OCI-LY7 (cell line): ENCODE data around the gene UPF3A. TPM values are rescaled to one million over a fixed set of nuclear protein-coding genes. Genes with fewer than 3 reads are reported as not detected.

Experiments used
- BruUV-seq: library from RNA; stranded (reverse); fragments of 400-500 nt; replicated peaks from 2 replicates; lab custom pipeline; 2021; lab: Mats Ljungman, UMichigan
- CTCF ChIA-PET: fragments of 300-600 bp; sonication (Branson Sonifier 250); formaldehyde crosslinking; loops from one replicate; lab custom pipeline; 2022; ENCODE audit warnings: antibody characterized with exemption; ENCODE audit not compliant: unreplicated experiment; lab: Charles Lee
- POLR2A ChIA-PET: fragments of 300-600 bp; sonication (Branson Sonifier 250); formaldehyde crosslinking; loops from one replicate; lab custom pipeline; 2022; ENCODE audit warnings: antibody characterized with exemption; lab: Charles Lee
- DNase-seq: peaks from one replicate; pipeline ENCODE4 v3.0.0-alpha.2; 2015; ENCODE audit warnings: low spot score
- H2AFZ ChIP-seq: fragments of 200-600 bp; sonication (generic), shearing (Covaris generic); 2 replicates; pipeline ENCODE4 v1.6.1; 2014; ENCODE audit warnings: mild to moderate bottlenecking, antibody characterized with exemption, low read length, moderate library complexity
- H3K27ac ChIP-seq: fragments of 200-600 bp; sonication (generic); 2 replicates; pipeline ENCODE4 v1.5.1; 2014; ENCODE audit warnings: mixed run types, low read depth, mild to moderate bottlenecking, moderate library complexity, low read length, inconsistent platforms; ENCODE audit not compliant: poor library complexity, severe bottlenecking
- H3K36me3 ChIP-seq: fragments of 200-600 bp; sonication (generic); 2 replicates; pipeline ENCODE4 v1.6.1; 2014; ENCODE audit warnings: mild to moderate bottlenecking, antibody characterized with exemption, low read length, moderate library complexity, mixed read lengths; ENCODE audit not compliant: insufficient read depth
- H3K4me1 ChIP-seq: fragments of 200-600 bp; sonication (generic); 2 replicates; pipeline ENCODE4 v1.5.1; 2014; ENCODE audit warnings: mild to moderate bottlenecking, low read length; ENCODE audit not compliant: insufficient read depth, poor library complexity, severe bottlenecking
- H3K4me2 ChIP-seq: fragments of 200-600 bp; sonication (generic); 2 replicates; pipeline ENCODE4 v1.6.1; 2014; ENCODE audit warnings: mild to moderate bottlenecking, low read length
- H3K4me3 ChIP-seq: fragments of 200-600 bp; sonication (generic); 2 replicates; pipeline ENCODE4 v1.5.1; 2014; ENCODE audit warnings: mild to moderate bottlenecking, low read depth, low read length; ENCODE audit not compliant: poor library complexity, severe bottlenecking
- H3K79me2 ChIP-seq: fragments of 200-600 bp; sonication (generic); 2 replicates; pipeline ENCODE4 v1.6.1; 2016; ENCODE audit warnings: low read depth, mild to moderate bottlenecking, low read length, moderate library complexity, mixed read lengths; ENCODE audit not compliant: insufficient read depth
- H3K9me2 ChIP-seq: fragments of 200-600 bp; sonication (generic); 2 replicates; pipeline ENCODE4 v1.6.1; 2016; ENCODE audit warnings: mild to moderate bottlenecking, low read length, mixed read lengths; ENCODE audit not compliant: insufficient read depth
- H3K9me3 ChIP-seq: fragments of 200-600 bp; sonication (generic); 2 replicates; pipeline ENCODE4 v1.6.1; 2014; ENCODE audit warnings: mild to moderate bottlenecking, mixed run types, low read length, mixed read lengths
- H4K20me1 ChIP-seq: fragments of 200-600 bp; sonication (generic); 2 replicates; pipeline ENCODE4 v1.6.1; 2014; ENCODE audit warnings: mild to moderate bottlenecking, antibody characterized with exemption, low read length, moderate library complexity, mixed read lengths; ENCODE audit not compliant: insufficient read depth
- EZH2phosphoT487 ChIP-seq: fragments of 200-600 bp; sonication (generic); IDR thresholded peaks from 2 replicates; pipeline ENCODE4 v1.6.1; 2018; ENCODE audit warnings: low read depth, borderline replicate concordance, mild to moderate bottlenecking, mixed run types, antibody characterized with exemption, low read length, moderate library complexity, mixed read lengths
- intact Hi-C: fragments of 100-400 bp; cut with micrococcal nuclease; formaldehyde crosslinking; loops from one replicate; pipeline ENCODE4 v1.10.0; 2022; ENCODE audit not compliant: unreplicated experiment
- total RNA-seq, 2 experiments: library from RNA; depleted of rRNA in 1 of 2; stranded (reverse); fragments of >200 nt in 1 of 2; shearing (Covaris generic) in 1 of 2; gene quantifications; 2 replicates each; pipeline ENCODE4 v1.2.3, GENCODE V29; 2014 to 2022
- TF ChIP-seq, protein P1 (sequence below): fragments of 200-600 bp; sonication (generic); conservative IDR thresholded peaks from 2 replicates; pipeline ENCODE4 v1.5.1; 2014; ENCODE audit warnings: mild to moderate bottlenecking, antibody characterized with exemption, low read length, moderate library complexity, mixed read lengths

UPF3A gene
- total RNA-seq, 2 experiments from 2014 or later, result 27.8 to 55.4 TPM

DNA sequence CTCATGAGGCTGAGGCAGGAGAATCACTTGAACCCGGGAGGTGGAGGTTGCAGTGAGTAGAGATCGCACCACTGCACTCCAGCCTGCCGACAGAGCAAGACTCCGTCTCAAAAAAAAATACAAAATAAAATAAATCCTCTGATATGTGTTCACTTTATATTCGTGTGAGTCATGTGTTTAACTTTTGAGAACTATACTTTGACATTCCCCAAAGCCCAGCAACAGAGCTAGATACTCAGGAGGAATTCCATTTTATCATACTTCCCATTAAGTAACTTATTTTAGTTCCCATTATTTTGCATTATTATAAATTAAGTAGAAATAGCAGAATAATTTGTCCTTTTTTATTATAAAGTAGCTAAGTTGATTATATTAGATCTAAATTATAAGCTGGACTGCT is 29.6 kb downstream of the UPF3A start:
- Histone ChIP-seq H3K4me2 (no peak overlapping the region), H2AFZ (no peak overlapping the region), H3K4me3 (no peak overlapping the region), H3K27ac (peak overlapping the region; percentile 98), H3K9me3 (no peaks in the 10 kb centered on the region), H3K9me2 (no peaks in the 10 kb centered on the region), H3K4me1 (peaks cover 16% of the 10 kb centered on the region), H3K79me2 (peaks cover 17% of the 10 kb centered on the region), H4K20me1 (0 out of 2 replicates have a peak, but pooled peaks cover 5% of the 10 kb centered on the region), H3K36me3 (peaks cover 22% of the 10 kb centered on the region)
- TF ChIP-seq, protein P1, sequence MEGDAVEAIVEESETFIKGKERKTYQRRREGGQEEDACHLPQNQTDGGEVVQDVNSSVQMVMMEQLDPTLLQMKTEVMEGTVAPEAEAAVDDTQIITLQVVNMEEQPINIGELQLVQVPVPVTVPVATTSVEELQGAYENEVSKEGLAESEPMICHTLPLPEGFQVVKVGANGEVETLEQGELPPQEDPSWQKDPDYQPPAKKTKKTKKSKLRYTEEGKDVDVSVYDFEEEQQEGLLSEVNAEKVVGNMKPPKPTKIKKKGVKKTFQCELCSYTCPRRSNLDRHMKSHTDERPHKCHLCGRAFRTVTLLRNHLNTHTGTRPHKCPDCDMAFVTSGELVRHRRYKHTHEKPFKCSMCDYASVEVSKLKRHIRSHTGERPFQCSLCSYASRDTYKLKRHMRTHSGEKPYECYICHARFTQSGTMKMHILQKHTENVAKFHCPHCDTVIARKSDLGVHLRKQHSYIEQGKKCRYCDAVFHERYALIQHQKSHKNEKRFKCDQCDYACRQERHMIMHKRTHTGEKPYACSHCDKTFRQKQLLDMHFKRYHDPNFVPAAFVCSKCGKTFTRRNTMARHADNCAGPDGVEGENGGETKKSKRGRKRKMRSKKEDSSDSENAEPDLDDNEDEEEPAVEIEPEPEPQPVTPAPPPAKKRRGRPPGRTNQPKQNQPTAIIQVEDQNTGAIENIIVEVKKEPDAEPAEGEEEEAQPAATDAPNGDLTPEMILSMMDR, result no peak
- no peak for TF ChIP-seq EZH2phosphoT487
- ChIA-PET CTCF (interaction anchor here (0.5 kb wide), 1 partner anchor 16 kb away, joined by 7 read pairs; no protein-coding TSS in a partner anchor), POLR2A (no interaction called here)
- intact Hi-C loops, result no loop called here
- BruUV-seq, result no TSS peak
- no peak for DNase-seq

- peaks cover 20% of the 10 kb centered on the region for H3K4me1 ChIP-seq
- intact Hi-C loops, result no loop called here
- peak overlapping the region; percentile 98 for H3K27ac ChIP-seq
- ChIA-PET CTCF (interaction anchor here (0.5 kb wide), 1 partner anchor 16 kb away, joined by 7 read pairs; no protein-coding TSS in a partner anchor), POLR2A (no interaction called here)
- 0 out of 2 replicates have a peak, but pooled peaks cover 5% of the 10 kb centered on the region for H4K20me1 ChIP-seq
- no peaks in the 10 kb centered on the region for H3K9me2 ChIP-seq
- no peaks in the 10 kb centered on the region for H3K9me3 ChIP-seq
- peak overlapping the region; percentile 72 for H2AFZ ChIP-seq
- no TSS peak for BruUV-seq
- H3K36me3 ChIP-seq, result peaks cover 22% of the 10 kb centered on the region
- no peak for TF ChIP-seq EZH2phosphoT487
- TF ChIP-seq, protein P1, result no peak
- H3K4me3 ChIP-seq, result peak overlapping the region; percentile 91
- no peak for DNase-seq
- peaks cover 21% of the 10 kb centered on the region for H3K79me2 ChIP-seq
- H3K4me2 ChIP-seq, result peak overlapping the region; percentile 100
Measured at GRCh38 chr13:114311387-114311786, 30.0 kb downstream of the UPF3A start.

DNA sequence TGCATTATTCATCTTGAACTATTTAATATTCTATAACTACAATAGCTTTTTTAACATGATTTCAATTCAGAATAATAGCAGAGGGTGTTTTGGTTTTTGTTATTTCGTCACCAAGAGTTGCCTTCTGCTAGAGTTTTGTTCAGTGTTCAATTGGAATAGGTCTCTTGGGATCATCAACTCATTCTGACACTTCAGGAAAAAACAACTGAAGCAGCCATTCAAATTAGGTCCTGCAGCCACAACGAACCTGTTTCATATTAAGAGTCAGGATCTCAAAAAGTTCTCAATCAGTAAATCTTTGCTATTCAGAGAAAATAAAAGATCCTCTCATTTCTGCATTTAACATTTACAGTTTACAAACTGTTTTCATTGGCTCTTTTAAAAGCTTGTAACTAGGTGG is 30.5 kb downstream of the UPF3A start:
- BruUV-seq, result no TSS peak
- H3K9me2 ChIP-seq, result no peaks in the 10 kb centered on the region
- peaks cover 22% of the 10 kb centered on the region for H3K36me3 ChIP-seq
- peak overlapping the region; percentile 91 for H3K4me3 ChIP-seq
- peaks cover 25% of the 10 kb centered on the region for H3K4me1 ChIP-seq
- H2AFZ ChIP-seq, result peak overlapping the region; percentile 72
- DNase-seq, result peak; percentile 34
- no peaks in the 10 kb centered on the region for H3K9me3 ChIP-seq
- H3K79me2 ChIP-seq, result peaks cover 27% of the 10 kb centered on the region
- H3K4me2 ChIP-seq, result peak overlapping the region; percentile 100
- H4K20me1 ChIP-seq, result peaks cover 9% of the 10 kb centered on the region; the same call in 1 of the 2 replicates
- POLR2A ChIA-PET, result interaction anchor here (1.2 kb wide), 2 partner anchors 14 to 33 kb away, joined by 3 to 6 read pairs; no protein-coding TSS in a partner anchor
- intact Hi-C loops, result no loop called here
- H3K27ac ChIP-seq, result peak overlapping the region; percentile 98
- CTCF ChIA-PET, result no interaction called here
- TF ChIP-seq EZH2phosphoT487, result no peak
- TF ChIP-seq, protein P1, result no peak
